ENCODE results near the gene XRCC3. TPM values are rescaled to one million over a fixed set of nuclear protein-coding genes. Genes with fewer than 3 reads are reported as not detected.

Gene XRCC3
- total and polyA plus RNA-seq, 2 donors: 5.4 to 10.6 TPM

DNA sequence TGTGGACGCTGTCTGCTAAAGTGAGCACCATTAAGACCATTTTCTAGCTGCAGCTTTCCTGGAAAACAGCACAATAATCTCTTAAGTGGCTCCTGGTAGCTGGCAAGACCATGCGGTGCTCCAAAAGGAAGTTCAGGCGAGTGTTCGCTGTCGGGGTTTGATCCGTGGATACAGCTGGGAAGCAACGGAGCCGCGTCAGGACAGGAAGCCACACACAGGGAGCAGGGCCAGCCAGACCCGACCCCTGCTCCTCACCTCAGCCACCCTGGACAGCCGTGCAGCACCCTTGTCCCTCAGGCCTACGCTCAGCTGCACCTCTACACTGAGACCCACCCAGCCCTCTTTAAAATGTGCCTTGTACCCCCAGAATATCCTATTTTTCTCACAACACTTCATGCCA, 19.8 kb upstream of the XRCC3 start:
- WGBS: 60% methylated on average over 12 of the region's 12 CpGs
- Histone ChIP-seq H3K36me3 (ENCODE audit: insufficient read depth) (no peaks in the 10 kb centered on the region), H3K4me3 (ENCODE audit: low read depth, low read length) (no peak overlapping the region), H3K4me1 (ENCODE audit: insufficient read depth) (no peaks in the 10 kb centered on the region), H3K27ac (ENCODE audit: low read depth) (peak overlapping the region; percentile 38)
- DNase-seq (ENCODE audit: extremely low spot score): no peak

DNA sequence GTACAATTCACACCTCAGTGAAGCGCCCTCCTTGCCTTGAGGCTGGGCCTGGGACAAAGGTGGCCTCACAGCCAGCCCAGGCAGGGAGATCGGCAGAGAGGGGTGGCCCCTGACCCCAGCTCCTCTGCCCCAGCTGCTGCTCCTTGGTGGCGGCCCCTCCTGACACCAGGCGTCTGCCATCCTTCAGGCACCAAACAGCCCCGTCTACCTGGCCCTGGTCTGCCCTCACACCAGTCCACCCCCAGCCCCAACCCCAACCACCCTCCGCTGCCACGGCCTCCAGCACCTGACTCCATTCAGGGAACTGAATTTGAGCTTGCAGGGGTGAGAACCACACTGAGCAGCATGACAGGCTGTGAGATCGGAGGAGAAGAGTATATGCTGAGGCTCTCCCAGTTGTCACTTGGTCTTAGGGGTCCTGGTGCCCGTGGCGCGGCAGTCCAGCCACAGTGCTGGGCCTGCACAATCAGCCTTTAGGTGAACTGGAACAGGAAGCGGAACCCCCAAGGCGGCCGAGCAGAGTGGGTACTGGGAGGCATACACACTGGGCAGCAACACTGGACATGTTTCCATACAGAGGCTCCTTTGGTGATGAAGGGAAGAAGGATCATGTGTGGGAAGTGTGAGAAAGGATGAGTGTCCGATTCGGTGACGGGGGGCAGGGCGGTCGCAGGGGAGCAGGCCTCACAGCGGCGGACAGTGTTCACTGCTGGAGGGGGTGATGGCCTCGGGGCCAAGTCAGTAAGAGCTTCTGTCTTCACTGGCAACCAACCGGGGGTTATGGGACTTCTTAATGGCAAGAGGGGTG, 19.0 kb upstream of the XRCC3 start:
- WGBS: 89% methylated on average over 23 of the region's 23 CpGs
- peak overlapping the region; percentile 38 for H3K27ac ChIP-seq (ENCODE audit: low read depth)

DNA sequence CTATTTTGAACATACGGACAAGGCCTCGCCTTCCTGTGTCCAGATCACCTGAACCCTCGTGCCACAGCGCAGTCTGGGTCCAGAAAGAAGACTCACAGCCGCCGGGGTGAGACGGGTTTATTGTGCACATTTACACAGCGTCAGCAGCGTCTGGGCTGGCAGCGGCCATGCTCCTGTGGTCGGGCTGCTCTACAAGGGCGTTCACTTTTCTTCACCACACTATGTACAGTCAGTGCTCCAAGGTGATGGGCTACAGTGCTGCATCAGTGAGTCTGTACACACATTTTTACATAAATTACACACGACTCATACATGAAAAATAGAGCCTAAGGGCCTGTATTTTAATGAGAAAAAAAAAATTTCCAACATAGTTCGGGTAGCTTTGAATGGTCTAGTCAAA, 18.4 kb upstream of the XRCC3 start:
- Histone ChIP-seq H3K36me3 (ENCODE audit: insufficient read depth) (peaks cover 2% of the 10 kb centered on the region), H3K4me3 (ENCODE audit: low read depth, low read length) (no peak overlapping the region), H3K4me1 (ENCODE audit: insufficient read depth) (no peaks in the 10 kb centered on the region), H3K27ac (ENCODE audit: low read depth) (no peak overlapping the region)
- WGBS: 83% methylated on average over 14 of the region's 14 CpGs
- no peak for DNase-seq (ENCODE audit: extremely low spot score)

More for the DNA sequence above, 19.0 kb upstream of the XRCC3 start:
- Histone ChIP-seq H3K4me3 (ENCODE audit: low read depth, low read length) (no peak overlapping the region), H3K36me3 (ENCODE audit: insufficient read depth) (peaks cover 2% of the 10 kb centered on the region), H3K4me1 (ENCODE audit: insufficient read depth) (no peaks in the 10 kb centered on the region)
- no peak for DNase-seq (ENCODE audit: extremely low spot score)

DNA sequence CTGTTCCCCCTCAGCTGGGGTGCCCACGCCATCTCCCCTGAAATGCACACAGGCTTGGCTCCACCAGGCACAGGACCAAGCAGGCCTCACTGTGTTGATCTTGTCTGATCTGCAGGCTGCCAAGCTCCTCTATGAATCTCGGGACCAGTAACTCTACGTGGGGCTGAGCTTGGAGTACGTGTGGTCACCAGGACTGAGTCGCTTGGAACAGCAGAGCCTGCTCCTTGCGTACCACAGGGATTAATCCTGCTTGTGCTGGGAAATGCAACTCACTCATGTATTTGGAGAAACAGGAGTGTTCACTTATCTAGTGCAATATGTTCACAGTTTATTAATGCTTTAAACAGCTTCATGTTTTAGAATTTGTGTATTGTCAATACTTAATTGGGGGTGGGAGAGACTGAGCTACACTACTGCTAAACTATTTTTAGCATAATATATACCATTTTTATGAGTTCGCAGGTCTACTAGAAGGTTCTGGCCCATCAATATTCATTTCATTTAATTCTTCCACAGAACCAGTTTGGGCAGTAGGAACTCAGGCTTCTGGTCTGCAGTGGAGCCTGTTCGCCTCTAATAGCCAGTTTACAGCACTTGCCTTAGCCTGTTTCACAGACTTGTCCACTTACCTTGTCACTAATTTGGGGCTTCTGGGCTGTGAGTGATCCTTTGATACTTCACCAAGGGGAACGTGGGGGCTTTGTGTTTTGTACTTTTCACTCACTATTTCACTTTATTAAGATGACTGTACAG, 17.8 kb upstream of the XRCC3 start:
- 70% methylated on average over 9 of the region's 9 CpGs for WGBS
- peaks cover 2% of the 10 kb centered on the region for H3K36me3 ChIP-seq (ENCODE audit: insufficient read depth)
- no peak overlapping the region for H3K27ac ChIP-seq (ENCODE audit: low read depth)
- H3K4me3 ChIP-seq (ENCODE audit: low read depth, low read length): no peak overlapping the region
- H3K4me1 ChIP-seq (ENCODE audit: insufficient read depth): no peaks in the 10 kb centered on the region
- DNase-seq (ENCODE audit: extremely low spot score): no peak

DNA sequence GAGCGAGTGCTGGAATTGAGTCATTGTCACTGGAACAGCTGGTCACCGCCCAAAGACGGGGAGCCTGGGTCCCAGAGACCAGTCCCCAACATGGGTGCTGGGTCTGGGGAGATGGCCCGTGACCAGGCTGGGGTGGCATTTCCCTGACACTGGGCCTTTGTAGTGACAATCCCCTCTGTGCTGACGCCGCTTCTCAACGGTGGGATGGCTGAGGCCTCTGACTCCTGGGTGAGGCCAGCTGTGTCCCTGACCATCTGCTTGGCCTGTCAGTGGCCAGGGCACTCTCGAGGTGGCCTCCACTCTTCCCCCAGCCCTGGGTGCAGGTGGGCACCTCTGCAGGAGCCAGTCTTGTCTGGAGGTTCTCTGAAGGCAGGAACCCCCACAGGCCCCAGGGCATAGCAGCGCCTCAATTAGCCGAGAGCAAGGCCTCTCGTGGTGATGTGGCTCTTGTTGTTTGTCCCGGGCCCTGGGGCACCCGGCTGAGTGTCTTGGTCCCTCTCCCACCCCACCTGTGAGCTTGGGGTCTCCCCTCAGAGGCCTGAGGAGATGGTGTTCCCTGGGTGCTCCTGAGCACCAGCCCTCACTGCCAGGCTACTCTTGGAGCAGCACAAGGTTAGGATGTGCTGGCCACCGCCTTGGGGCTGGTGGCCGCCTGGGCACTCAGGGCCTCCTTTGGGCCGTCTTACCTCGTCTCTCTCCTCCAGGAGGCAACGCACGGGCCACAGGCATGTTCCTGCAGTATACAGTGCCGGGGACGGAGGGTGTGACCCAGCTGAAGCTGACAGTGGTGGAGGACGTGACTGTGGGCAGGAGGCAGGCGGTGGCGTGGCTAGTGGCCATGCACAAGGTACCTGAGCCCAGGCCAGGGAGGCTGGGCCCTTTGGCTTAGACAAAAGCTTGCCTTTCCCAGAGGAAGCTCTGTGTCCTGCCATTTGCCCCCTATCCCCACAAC, 16.9 kb upstream of the XRCC3 start:
- Histone ChIP-seq H3K4me1 (ENCODE audit: insufficient read depth) (no peaks in the 10 kb centered on the region), H3K4me3 (ENCODE audit: low read depth, low read length) (no peak overlapping the region), H3K27ac (ENCODE audit: low read depth) (peak overlapping the region; percentile 12), H3K36me3 (ENCODE audit: insufficient read depth) (peaks cover 2% of the 10 kb centered on the region)
- 91% methylated on average over 24 of the region's 24 CpGs for WGBS
- DNase-seq (ENCODE audit: extremely low spot score): no peak

DNA sequence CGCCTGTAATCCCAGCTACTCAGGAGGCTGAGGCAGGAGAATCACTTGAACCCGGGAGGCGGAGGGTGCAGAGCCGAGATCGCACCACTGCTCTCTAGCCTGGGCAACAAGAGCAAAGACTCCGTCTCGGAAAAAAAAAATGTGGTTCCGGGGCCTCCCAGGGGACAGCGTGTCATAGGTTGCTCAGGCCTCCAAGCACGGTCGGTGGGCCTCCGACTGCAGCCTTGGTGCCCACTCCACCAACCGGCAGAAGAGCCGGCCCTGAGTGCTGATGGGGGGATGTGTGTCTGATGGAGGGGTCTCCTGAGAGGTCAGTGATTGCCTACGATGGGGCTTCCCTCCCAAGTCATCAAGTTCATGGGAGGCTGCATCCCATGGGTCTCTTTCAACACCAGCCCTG, 16.2 kb upstream of the XRCC3 start:
- 93% methylated on average over 15 of the region's 15 CpGs for WGBS
- no peak overlapping the region for H3K27ac ChIP-seq (ENCODE audit: low read depth)
- no peaks in the 10 kb centered on the region for H3K4me1 ChIP-seq (ENCODE audit: insufficient read depth)

DNA sequence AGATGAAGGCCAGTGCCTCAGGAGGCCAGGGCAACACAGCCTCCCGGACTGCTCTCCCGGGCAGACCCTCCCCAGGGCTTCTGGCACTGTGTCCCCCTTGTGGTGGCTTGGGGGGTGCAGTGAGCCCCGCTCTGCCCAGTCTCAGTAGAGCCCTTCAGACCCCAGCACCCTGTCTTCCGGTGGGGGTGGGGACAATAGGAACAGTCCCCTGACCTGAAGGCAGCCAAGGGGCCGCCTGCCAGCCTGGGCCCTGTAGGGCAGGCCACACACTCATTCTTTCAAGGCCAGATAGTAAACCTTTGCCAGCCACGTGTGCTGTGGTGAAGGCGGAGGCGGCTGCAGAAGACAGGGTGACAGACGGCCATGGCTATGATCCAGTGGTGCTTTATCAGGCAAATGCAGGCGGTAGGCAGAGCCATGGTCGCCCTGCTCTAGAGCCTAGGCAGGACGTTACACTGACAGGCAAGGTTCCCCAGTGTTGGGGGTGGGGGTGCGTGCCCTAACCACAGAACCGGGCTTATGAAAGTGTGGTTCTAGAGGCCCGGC, 15.3 kb upstream of the XRCC3 start:
- DNase-seq (ENCODE audit: extremely low spot score): no peak
- peak overlapping the region; percentile 1 for H3K27ac ChIP-seq (ENCODE audit: low read depth)

More for the DNA sequence above, 16.2 kb upstream of the XRCC3 start:
- Histone ChIP-seq H3K4me3 (ENCODE audit: low read depth, low read length) (no peak overlapping the region), H3K36me3 (ENCODE audit: insufficient read depth) (peaks cover 2% of the 10 kb centered on the region)
- no peak for DNase-seq (ENCODE audit: extremely low spot score)

DNA sequence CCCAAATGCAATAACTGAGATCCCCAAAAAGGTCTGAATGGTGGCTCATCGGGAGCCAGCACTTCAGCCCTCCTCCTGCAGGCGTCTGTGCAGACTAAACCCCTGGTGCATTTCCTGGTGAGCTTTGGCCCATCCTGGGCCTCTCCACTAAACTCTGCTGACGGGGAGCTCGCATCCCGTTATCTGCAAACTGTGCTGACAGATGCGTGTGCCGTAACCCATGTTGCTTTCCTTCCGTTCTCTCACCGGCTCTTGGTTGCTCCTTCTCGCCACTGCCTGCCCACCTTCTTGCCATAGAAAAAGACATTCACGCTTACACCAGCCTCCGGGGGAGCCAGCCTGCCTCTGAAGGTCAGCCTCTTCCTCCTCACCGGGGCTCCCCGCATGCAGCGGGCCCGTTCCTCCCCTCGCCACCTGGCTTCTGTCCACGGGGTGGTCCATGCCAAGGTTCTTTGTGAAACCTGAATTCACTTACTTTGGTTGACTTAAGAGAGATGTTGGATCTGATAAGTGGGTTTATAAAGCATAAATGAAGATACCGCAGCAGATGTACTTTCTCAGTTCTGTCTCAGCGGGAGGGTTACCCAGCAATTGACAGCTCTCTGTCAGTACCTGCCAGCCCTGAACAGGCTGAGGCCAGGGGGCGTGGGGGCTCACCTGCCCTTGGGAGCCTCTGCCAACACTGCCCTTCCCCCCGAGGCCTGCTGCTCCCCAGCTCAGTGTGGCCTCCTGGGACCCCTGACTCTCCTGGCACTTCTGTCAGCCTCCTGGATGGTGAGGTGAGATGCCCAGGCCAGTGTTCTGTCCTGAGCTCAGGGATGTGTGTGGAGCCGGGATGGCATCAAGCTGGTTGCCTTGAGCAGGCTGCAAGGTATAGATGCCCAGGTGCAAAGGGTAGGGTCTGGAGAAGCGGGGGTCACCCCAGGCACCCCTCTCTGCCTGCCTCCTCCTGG, 14.5 kb upstream of the XRCC3 start:
- no peak for DNase-seq (ENCODE audit: extremely low spot score)
- Histone ChIP-seq H3K4me3 (ENCODE audit: low read depth, low read length) (no peak overlapping the region), H3K4me1 (ENCODE audit: insufficient read depth) (no peaks in the 10 kb centered on the region), H3K27ac (ENCODE audit: low read depth) (peak overlapping the region; percentile 11), H3K36me3 (ENCODE audit: insufficient read depth) (peaks cover 2% of the 10 kb centered on the region)
- WGBS: 75% methylated on average over 24 of the region's 24 CpGs

More for the DNA sequence above, 15.3 kb upstream of the XRCC3 start:
- Histone ChIP-seq H3K4me1 (ENCODE audit: insufficient read depth) (no peaks in the 10 kb centered on the region), H3K4me3 (ENCODE audit: low read depth, low read length) (no peak overlapping the region), H3K36me3 (ENCODE audit: insufficient read depth) (peaks cover 2% of the 10 kb centered on the region)
- 74% methylated on average over 15 of the region's 15 CpGs for WGBS

DNA sequence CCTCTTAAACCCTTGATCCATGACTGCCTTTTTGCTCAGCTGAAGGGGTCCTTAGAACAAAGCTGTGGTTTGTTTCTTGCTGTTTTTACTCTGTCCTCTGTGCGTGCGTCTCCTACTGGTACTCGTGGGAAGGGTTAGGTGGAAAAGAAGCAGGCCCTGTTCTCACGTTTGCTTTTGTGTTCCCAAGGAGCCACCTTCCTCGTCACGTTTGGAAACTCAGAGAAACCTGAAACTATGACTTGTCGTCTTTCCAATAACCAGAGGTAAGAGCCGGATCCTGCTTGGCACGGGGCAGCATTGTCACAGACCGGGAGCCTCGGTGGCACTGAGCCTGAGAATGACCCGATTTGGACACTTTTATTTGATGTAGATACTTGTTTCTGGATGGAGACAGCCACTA, 13.5 kb upstream of the XRCC3 start:
- peaks cover 2% of the 10 kb centered on the region for H3K36me3 ChIP-seq (ENCODE audit: insufficient read depth)
- WGBS: 79% methylated on average over 12 of the region's 12 CpGs
- H3K4me3 ChIP-seq (ENCODE audit: low read depth, low read length): no peak overlapping the region
- no peak overlapping the region for H3K27ac ChIP-seq (ENCODE audit: low read depth)
- no peaks in the 10 kb centered on the region for H3K4me1 ChIP-seq (ENCODE audit: insufficient read depth)
- DNase-seq (ENCODE audit: extremely low spot score): no peak

DNA sequence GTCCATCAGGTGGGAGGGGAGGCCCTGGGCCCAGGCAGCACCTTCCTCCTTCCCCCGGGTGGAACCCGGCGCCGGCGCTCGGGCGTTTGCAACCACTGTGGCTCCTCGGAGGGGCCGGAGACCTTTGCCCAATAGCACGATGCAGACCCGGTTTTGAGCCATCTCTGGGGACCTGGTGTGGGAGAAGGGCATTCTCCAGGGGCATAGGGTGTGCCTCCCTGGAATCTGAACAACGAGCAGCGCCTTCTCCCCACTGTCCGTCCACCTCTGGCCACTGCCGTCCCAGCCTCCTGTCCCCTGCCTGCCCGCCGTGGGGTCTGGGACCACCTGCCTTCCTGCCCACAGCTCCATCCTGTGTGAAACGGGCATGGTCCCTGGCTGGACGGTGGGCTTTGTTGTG, 12.9 kb upstream of the XRCC3 start:
- H3K36me3 ChIP-seq (ENCODE audit: insufficient read depth): peaks cover 2% of the 10 kb centered on the region
- no peak overlapping the region for H3K4me3 ChIP-seq (ENCODE audit: low read depth, low read length)
- no peak for DNase-seq (ENCODE audit: extremely low spot score)
- peaks cover 3% of the 10 kb centered on the region for H3K4me1 ChIP-seq (ENCODE audit: insufficient read depth)
- 87% methylated on average over 19 of the region's 19 CpGs for WGBS
- no peak overlapping the region for H3K27ac ChIP-seq (ENCODE audit: low read depth)

DNA sequence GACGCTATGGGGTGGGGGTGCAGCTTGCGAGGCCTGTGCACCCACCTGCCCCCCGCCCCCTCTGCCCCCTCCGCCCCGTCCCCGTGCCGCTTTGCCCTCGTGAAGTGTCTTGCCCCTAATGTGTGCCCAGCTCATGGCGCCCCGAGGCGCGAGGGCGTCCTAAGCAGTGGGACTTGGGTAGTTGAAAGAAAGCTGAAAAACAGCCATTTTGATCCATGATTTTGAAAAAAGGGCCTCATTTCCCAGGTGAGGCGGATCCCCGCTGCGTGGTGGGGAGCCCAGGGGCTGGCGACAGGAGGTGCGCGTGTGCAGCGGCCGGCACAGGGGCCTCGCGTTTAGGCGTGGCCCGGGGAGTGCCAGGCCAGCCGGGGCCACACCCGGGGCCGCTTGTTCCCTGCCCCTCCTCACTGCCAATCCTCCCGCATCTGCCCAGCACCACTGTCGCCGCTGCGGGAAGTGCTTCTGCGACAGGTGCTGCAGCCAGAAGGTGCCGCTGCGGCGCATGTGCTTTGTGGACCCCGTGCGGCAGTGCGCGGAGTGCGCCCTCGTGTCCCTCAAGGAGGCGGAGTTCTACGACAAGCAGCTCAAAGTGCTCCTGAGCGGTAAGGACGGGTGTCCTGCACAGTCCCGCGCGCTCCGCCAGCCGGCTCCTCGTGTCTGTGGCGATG, 12.2 kb upstream of the XRCC3 start:
- Histone ChIP-seq H3K36me3 (ENCODE audit: insufficient read depth) (peaks cover 2% of the 10 kb centered on the region), H3K4me1 (ENCODE audit: insufficient read depth) (peaks cover 3% of the 10 kb centered on the region), H3K27ac (ENCODE audit: low read depth) (no peak overlapping the region), H3K4me3 (ENCODE audit: low read depth, low read length) (no peak overlapping the region)
- no peak for DNase-seq (ENCODE audit: extremely low spot score)
- WGBS: 77% methylated on average over 53 of the region's 53 CpGs

DNA sequence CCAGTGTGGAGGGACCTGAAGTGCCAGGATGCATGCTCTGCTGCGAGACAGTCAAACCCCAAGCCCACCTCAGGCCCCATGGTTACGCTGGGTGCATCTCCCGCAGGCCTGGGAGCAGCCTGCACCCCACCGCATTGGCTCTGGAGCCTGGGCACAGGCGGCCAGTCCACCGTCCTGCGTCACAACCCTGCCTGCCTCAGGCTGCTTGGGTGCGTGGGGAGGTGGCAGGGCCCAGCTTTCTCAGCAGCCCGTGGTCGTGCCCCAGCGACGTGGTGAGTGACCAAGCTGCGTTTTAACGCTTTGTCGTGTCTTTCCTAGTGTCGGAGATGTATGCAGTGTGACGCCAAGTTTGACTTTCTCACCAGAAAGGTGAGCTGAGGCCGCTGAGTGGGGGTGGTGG, 11.2 kb upstream of the XRCC3 start:
- Histone ChIP-seq H3K27ac (ENCODE audit: low read depth) (no peak overlapping the region), H3K36me3 (ENCODE audit: insufficient read depth) (peaks cover 2% of the 10 kb centered on the region), H3K4me1 (ENCODE audit: insufficient read depth) (peaks cover 3% of the 10 kb centered on the region), H3K4me3 (ENCODE audit: low read depth, low read length) (no peak overlapping the region)
- 95% methylated on average over 18 of the region's 18 CpGs for WGBS
- no peak for DNase-seq (ENCODE audit: extremely low spot score)
